Astrocyte of the cerebellum (primary cell): ENCODE data around the gene CELSR3.

Source experiments
- DNase-seq: peaks from one replicate; pipeline ENCODE4 v3.0.0-alpha.2; 2011; ENCODE audit warnings: low read depth
- H3K4me3 ChIP-seq: 2 replicates; pipeline ENCODE4 v1.5.1; 2011; ENCODE audit warnings: mild to moderate bottlenecking, low read depth, low read length, moderate library complexity
- CTCF ChIP-seq: IDR thresholded peaks from 2 replicates; pipeline ENCODE4 v1.5.1; 2012; ENCODE audit warnings: low read length, low read depth, moderate library complexity, mild to moderate bottlenecking; ENCODE audit errors: missing control alignments
- in situ Hi-C: cut with HindIII; loops from 2 replicates; pipeline ENCODE4 v1.10.0; 2017; ENCODE audit warnings: low sequenced_read_pairs

CELSR3 gene

DNA sequence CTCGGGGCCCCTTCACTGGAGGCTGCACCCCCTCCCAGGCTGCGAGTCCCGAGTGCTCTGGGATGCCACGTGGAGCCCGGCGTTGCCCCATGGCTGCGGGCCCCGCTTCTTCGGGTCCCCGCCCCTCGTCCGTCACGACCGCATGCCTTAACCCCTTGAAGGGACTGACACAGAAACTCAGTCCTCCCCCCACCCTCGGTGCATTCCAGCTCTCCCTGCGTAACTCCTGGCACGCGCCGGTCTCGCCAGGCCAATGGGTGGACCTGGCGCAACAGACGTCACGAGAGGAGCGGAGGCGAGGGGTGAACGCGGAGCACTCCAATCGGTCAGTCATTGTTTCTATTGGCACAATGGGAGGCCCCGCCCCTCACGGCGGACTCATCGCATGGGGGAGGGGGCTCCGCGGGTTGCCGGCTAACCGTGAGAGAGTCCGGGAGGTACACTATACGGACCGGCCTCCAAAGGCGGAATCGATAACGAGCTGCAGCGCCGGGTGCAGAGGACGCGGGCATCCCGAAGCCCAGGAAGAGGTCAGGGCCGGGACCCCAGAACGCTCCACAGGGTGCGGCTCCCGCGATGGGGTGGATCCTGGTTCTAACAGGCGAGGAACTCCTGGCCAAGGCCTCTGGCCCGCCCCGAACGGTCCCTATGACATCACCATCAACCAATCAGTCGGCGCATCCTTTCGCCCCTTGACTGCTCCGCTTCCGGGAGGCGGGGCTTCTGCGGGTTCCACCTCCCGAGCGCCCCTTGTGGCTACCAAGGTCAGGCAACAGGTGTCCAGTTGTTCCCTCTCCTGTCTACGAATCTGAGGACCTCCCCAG, 1.0 kb upstream of the CELSR3 start:
- H3K4me3 ChIP-seq = peak overlapping the region; percentile 54
- DNase-seq = peak; percentile 88
- in situ Hi-C loops = no loop called here
- peak; percentile 78 for TF ChIP-seq CTCF

DNA sequence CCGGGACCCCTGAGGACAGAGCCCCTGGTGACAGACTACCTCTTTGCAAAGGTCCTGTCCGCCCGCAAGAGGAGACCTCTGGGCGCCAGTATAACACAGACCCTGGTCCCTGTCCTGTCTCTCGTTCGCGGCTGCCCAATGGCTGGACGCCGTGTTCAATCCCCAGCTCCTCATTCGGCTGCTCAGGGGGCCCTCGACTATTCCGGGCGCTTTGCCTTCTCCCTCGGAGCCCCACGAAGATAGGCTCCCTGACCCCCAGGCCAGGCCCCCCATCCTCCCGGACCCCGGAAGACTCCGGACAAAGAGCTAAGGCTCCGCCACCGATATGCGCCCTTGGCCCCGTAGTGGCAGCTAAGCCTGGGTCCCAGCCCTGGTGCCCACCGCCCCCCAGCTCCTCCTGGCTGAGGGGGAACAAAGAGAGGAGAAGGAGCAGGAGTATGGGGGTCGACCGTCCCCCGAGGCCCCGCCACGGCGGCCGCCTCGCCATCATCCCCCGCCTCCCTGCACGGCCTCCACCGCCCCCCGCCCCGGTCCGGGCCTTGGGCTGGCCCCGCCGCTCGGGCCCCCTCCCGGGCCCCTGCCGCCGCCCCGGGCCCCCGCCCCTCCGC, 437 bp downstream of the CELSR3 start:
- peak overlapping the region; percentile 54 for H3K4me3 ChIP-seq
- in situ Hi-C loops = no loop called here
- no peak for TF ChIP-seq CTCF
- DNase-seq = no peak

DNA sequence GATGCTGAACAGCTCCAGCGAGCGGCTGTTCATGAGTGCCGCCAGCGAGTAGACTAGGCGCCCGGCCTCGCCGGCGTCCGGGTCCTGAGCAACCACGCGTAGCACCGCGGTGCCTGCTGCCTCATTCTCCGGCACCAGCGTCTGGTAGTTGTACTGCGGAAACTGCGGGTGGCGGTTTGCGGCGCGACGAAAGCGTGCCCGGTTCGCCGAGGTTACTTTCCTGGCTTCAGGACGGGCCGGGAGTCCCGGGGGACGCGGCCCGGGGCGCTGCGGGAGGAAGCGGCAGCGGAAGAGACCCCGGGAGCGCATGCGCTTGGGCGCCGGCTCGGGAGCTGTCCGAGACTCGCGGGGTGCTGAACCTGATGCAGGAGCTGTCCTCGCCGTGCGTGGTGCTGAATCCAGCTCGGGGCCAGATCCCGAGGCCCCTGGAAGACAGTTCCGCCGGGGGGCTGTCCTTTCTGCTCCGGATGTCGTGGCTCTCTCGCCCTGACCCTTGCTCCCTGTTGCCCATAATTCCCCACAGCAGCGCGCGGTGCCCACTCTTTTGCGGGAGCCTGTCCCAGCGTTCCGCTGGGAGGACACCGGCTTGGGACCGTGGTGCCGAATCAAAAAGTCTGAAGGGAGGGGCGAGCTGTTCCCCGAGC, 1.1 kb downstream of the CELSR3 start:
- no peak for TF ChIP-seq CTCF
- peak overlapping the region; percentile 46 for H3K4me3 ChIP-seq
- DNase-seq = no peak
- in situ Hi-C loops = no loop called here

GRCh38 chr3:48660800-48661400, 1.8 kb downstream of the CELSR3 start:
- no peak for TF ChIP-seq CTCF
- H3K4me3 ChIP-seq = peak overlapping the region; percentile 46
- DNase-seq = no peak
- in situ Hi-C loops = no loop called here

- no peak for TF ChIP-seq CTCF
- no peak for DNase-seq
- in situ Hi-C loops = no loop called here
- H3K4me3 ChIP-seq = no peak overlapping the region
Measured at GRCh38 chr3:48656841-48657281, 5.8 kb downstream of the CELSR3 start.

DNA sequence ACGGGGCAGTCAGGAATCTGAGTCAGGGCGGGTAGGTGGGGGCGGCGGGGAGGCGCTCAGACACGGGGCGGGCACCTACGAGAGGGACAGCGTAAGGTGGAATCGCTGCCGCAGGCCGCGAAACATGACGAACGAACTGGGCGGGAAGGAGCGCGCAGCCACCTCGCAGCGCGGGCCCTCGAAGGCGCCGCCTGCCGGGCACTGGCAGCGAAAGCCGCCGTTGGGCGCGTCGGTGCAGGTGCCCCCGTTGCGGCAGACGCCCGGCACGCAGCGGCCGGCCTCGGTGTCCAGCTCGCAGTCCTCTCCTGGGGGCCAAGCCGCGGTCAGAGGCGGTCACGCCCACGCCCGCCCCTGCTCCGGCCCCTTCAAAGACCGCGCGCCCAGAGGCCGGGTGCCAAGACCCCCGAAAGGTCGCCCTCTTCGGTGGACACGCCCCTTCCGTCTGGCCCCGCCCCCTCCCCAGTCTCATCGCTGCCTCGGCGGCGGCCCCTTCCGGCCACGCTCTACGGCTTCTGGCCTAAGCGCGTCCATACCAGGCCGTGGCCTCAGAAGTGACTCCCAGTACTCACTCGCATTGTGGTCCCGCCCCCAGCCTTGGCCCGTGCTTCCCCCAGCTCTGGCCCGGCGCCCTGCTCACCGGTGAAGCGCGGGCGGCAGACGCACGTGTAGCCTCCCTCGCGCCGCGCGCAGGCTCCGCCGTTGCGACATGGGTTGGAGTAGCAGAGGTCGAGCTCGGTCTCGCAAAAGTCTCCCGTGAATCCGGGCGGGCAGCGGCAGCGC, 6.4 kb downstream of the CELSR3 start:
- DNase-seq = no peak
- TF ChIP-seq CTCF = peak; percentile 45
- peak overlapping the region; percentile 32 for H3K4me3 ChIP-seq
- in situ Hi-C loops = no loop called here
